Measurements from ENCODE around the gene LARP1.

The LARP1 gene

GRCh38 chr5:154858297-154858971 lies 103.3 kb downstream of the LARP1 start, which contains the start of gene CNOT8:
Gene CNOT8, plus strand, starts transcription at chr5:154858627. Its CDS starts 4,652 bp downstream, at chr5:154863279.
- DNase-seq (ENCODE audit: low read depth): peak; percentile 99

DNA sequence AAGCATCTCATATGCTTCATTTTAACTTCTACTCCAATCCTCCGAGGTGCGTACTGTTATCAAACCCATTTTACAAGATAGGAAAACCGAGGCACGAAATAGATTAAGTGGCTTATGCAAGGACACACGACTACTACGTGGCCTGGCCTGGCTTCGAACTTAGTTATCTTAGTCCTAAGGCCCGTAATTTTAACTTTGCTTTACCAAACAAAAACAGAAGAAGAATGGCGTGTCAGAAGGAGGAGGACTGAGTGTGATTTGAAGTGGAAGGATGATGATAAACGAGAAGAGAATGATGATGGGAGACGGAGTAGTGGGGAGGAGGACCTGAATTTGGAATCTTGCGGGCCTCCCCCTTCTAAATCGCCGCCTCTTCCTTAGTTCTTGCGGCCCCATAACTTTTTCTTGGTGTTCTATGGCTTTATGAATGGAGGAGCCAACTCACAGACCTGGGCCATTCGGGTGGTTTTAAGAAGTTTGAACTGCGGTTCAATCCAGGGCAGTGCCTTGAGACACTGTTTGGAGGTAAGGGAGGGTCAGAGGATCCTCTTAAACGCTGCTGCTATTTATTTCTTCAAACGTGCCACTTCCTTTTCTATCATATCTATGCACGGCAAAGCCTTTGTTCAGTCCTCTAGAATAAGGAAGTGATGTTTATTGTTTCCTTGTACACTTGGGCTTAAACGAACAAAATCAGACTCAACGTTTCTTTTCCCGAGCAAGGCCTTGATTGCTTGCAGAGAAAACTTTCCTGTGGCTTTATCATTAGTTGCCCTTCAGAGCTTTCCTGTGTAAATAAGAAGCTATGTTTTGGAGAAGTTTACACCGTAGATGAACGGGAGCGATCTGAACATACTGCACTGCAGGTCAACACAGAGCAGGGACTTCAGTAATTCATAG lies 104.0 kb downstream of the LARP1 start:
- DNase-seq (ENCODE audit: low read depth): no peak

GRCh38 chr5:154860123-154860522 lies 104.9 kb downstream of the LARP1 start:
- peak; percentile 72 for DNase-seq (ENCODE audit: low read depth)

- no peak for DNase-seq (ENCODE audit: low read depth)
These were observed 105.6 kb downstream of the LARP1 start for GRCh38 chr5:154860765-154861164.

DNA sequence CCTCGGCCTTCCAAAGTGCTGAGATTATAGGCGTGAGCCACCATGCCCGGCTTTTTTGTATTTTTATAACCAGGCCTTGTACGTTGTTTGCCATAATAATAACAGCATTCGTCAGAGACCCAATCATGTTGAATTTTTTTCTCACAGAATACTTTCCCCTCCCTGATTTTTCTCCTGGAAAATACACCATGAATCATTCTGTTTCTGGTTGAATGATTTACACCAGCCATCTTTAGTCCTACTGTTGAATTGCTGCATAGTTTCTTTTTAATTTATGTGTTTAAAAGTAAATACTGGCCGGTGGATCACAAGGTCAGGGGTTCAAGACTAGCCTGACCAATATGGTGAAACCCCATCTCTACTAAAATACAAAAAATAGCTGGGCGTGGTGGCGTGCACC lies 106.8 kb downstream of the LARP1 start:
- no peak for DNase-seq (ENCODE audit: low read depth)

DNA sequence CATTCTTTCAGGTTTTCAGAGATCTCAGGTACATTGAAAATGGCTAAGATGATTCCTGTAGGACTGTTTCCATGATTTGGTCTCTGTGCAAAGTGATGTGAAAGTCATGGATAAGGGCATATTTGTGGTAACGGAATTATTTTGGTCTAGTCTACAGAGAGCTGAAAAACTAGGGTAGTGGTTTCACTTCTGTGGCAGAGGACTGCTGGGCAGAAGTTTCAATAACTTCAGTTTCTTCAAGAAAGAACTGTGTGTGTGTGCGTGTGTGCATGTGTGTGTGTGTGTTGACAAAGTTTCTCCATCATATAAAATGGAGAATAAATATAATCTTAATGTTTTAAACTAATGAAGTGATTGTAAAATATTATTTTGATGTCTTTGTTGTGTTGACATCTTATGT lies 107.6 kb downstream of the LARP1 start:
- DNase-seq (ENCODE audit: low read depth): no peak

DNA sequence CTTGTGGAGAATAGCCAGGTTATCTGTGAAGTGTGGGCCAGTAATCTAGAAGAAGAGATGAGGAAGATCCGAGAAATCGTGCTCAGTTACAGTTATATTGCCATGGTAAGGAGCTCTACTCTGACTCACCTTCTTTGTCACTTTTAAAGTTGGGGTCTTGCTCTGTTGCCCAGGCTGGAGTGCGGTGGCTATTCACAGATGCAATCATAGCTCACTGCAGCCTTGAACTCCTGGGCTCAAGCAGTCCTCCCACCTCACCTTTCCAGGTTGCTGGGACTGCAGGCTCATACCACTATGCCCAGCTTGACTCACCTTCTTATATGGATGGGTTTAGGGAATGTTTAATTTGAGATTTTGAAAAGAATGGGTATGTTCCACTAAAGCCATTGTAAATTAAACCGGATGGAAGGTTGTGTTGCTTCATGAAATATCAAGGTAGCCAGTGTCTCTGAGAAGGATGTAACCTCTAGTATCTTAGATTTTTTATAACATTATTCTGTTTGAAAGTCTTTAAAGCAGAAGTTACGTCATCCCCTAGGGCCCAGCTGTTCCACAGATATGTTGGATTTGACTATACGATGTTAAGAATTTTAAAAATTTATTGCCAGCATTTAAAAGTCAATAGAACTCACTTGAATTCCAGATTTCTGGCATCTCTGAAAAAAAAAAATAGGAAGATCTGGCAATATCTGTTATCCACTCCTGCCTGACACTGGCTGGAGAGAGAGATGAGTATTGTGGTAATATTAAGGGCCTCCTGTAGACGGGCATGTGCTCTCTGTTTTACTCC lies 108.3 kb downstream of the LARP1 start:
- no peak for DNase-seq (ENCODE audit: low read depth)

DNA sequence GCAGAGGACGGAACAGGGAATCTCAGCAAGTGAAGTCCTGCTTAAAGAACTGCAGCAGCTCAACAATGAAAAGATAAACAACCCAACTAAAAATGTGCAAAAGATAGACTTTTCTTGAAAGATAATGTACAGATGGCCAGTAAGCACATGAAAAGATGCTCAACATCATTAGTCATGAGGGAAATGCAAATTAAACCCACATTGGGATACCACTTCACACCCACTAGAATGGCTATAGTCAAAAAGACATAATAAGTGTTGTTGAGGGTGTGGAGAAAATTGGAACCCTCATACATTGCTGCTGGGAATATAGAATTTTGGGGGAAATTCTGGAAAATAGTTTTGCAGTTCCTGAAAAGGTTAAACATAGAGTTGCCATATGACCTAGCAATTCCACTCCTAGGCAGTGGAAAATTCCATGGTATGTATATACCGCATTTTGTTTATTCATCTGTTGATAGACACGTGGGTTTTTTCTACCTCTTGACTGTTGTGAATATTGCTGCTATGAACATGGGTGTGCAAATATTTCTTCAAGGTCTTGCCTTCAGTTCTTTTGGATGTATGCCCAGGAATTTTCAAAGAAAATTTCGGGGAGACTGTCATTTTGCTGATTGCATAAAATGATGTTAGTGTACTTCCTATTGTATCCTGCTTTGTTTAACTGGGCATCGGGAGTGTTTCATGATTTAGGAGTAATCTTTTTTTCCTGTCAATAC lies 110.4 kb downstream of the LARP1 start:
- peak; percentile 29 for DNase-seq (ENCODE audit: low read depth)

DNA sequence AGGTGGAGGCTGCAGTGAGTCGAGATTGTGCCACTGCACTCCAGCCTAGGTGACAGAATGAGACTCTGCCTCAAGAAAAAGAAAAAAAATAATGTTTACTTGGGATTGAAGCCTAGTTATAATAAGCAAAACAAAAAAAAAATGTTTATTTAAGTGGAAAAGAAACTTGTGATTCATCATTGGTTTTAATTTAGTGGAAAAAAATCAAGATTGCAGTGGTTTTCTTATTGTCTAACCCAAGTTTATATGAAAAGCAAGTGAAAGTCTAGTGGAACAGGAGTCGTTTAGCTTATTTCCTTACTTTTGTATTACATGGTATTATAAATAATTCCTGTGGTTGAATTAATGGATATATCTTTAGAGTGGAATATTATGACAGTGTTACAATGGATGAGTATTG lies 111.7 kb downstream of the LARP1 start:
- peak; percentile 65 for DNase-seq (ENCODE audit: low read depth)
